ENCODE results near the gene RALGPS2.

DNA sequence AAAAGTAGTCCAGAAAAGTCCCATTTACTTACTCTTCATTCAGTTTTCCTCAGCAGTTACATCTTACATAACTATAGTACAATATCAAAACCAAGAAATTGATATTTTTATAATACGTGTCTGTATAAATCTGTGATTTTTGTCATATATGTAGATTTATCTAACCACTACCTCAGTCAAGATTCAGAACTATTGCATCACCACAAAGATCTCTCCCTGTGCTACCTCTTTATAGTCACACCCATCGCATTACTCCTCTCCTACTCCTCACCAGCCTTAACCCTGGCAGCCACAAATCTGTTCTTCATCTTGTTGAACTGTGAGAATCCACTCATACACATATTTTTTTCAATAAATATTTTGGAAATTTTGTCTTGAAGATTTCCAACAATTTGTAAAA lies 72.5 kb downstream of the RALGPS2 start:
- TF ChIP-seq, protein P1, sequence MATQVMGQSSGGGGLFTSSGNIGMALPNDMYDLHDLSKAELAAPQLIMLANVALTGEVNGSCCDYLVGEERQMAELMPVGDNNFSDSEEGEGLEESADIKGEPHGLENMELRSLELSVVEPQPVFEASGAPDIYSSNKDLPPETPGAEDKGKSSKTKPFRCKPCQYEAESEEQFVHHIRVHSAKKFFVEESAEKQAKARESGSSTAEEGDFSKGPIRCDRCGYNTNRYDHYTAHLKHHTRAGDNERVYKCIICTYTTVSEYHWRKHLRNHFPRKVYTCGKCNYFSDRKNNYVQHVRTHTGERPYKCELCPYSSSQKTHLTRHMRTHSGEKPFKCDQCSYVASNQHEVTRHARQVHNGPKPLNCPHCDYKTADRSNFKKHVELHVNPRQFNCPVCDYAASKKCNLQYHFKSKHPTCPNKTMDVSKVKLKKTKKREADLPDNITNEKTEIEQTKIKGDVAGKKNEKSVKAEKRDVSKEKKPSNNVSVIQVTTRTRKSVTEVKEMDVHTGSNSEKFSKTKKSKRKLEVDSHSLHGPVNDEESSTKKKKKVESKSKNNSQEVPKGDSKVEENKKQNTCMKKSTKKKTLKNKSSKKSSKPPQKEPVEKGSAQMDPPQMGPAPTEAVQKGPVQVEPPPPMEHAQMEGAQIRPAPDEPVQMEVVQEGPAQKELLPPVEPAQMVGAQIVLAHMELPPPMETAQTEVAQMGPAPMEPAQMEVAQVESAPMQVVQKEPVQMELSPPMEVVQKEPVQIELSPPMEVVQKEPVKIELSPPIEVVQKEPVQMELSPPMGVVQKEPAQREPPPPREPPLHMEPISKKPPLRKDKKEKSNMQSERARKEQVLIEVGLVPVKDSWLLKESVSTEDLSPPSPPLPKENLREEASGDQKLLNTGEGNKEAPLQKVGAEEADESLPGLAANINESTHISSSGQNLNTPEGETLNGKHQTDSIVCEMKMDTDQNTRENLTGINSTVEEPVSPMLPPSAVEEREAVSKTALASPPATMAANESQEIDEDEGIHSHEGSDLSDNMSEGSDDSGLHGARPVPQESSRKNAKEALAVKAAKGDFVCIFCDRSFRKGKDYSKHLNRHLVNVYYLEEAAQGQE (IDR thresholded peaks at IDR 0.05; ENCODE audit: unreplicated experiment) = no peak
- TF ChIP-seq JUNB (IDR thresholded peaks at IDR 0.05; ENCODE audit: unreplicated experiment) (no peak), EZH2 (IDR thresholded peaks at IDR 0.05; ENCODE audit: low read depth, unreplicated experiment) (no peak), STAT1 (IDR thresholded peaks at IDR 0.05; ENCODE audit: unreplicated experiment) (no peak), EZH2phosphoT487 (IDR thresholded peaks at IDR 0.05; ENCODE audit: unreplicated experiment) (no peak), POLR2AphosphoS5 (IDR thresholded peaks at IDR 0.05; ENCODE audit: low read depth) (no peak), CREB1 (CRISPR knock-in tag; IDR thresholded peaks at IDR 0.05; ENCODE audit: low read depth) (no peak), ETS1 (IDR thresholded peaks at IDR 0.05) (no peak), NANOG (IDR thresholded peaks at IDR 0.05; ENCODE audit: borderline replicate concordance) (no peak), ZNF331 (CRISPR knock-in tag; IDR thresholded peaks at IDR 0.05; ENCODE audit: low read depth) (no peak), ZNF114 (CRISPR knock-in tag; IDR thresholded peaks at IDR 0.05) (no peak)
- TF ChIP-seq, protein P2, sequence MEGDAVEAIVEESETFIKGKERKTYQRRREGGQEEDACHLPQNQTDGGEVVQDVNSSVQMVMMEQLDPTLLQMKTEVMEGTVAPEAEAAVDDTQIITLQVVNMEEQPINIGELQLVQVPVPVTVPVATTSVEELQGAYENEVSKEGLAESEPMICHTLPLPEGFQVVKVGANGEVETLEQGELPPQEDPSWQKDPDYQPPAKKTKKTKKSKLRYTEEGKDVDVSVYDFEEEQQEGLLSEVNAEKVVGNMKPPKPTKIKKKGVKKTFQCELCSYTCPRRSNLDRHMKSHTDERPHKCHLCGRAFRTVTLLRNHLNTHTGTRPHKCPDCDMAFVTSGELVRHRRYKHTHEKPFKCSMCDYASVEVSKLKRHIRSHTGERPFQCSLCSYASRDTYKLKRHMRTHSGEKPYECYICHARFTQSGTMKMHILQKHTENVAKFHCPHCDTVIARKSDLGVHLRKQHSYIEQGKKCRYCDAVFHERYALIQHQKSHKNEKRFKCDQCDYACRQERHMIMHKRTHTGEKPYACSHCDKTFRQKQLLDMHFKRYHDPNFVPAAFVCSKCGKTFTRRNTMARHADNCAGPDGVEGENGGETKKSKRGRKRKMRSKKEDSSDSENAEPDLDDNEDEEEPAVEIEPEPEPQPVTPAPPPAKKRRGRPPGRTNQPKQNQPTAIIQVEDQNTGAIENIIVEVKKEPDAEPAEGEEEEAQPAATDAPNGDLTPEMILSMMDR (conservative IDR thresholded peaks at IDR 0.05; ENCODE audit: low read depth in 2 of 2) = no peak
- TF ChIP-seq, protein P3, sequence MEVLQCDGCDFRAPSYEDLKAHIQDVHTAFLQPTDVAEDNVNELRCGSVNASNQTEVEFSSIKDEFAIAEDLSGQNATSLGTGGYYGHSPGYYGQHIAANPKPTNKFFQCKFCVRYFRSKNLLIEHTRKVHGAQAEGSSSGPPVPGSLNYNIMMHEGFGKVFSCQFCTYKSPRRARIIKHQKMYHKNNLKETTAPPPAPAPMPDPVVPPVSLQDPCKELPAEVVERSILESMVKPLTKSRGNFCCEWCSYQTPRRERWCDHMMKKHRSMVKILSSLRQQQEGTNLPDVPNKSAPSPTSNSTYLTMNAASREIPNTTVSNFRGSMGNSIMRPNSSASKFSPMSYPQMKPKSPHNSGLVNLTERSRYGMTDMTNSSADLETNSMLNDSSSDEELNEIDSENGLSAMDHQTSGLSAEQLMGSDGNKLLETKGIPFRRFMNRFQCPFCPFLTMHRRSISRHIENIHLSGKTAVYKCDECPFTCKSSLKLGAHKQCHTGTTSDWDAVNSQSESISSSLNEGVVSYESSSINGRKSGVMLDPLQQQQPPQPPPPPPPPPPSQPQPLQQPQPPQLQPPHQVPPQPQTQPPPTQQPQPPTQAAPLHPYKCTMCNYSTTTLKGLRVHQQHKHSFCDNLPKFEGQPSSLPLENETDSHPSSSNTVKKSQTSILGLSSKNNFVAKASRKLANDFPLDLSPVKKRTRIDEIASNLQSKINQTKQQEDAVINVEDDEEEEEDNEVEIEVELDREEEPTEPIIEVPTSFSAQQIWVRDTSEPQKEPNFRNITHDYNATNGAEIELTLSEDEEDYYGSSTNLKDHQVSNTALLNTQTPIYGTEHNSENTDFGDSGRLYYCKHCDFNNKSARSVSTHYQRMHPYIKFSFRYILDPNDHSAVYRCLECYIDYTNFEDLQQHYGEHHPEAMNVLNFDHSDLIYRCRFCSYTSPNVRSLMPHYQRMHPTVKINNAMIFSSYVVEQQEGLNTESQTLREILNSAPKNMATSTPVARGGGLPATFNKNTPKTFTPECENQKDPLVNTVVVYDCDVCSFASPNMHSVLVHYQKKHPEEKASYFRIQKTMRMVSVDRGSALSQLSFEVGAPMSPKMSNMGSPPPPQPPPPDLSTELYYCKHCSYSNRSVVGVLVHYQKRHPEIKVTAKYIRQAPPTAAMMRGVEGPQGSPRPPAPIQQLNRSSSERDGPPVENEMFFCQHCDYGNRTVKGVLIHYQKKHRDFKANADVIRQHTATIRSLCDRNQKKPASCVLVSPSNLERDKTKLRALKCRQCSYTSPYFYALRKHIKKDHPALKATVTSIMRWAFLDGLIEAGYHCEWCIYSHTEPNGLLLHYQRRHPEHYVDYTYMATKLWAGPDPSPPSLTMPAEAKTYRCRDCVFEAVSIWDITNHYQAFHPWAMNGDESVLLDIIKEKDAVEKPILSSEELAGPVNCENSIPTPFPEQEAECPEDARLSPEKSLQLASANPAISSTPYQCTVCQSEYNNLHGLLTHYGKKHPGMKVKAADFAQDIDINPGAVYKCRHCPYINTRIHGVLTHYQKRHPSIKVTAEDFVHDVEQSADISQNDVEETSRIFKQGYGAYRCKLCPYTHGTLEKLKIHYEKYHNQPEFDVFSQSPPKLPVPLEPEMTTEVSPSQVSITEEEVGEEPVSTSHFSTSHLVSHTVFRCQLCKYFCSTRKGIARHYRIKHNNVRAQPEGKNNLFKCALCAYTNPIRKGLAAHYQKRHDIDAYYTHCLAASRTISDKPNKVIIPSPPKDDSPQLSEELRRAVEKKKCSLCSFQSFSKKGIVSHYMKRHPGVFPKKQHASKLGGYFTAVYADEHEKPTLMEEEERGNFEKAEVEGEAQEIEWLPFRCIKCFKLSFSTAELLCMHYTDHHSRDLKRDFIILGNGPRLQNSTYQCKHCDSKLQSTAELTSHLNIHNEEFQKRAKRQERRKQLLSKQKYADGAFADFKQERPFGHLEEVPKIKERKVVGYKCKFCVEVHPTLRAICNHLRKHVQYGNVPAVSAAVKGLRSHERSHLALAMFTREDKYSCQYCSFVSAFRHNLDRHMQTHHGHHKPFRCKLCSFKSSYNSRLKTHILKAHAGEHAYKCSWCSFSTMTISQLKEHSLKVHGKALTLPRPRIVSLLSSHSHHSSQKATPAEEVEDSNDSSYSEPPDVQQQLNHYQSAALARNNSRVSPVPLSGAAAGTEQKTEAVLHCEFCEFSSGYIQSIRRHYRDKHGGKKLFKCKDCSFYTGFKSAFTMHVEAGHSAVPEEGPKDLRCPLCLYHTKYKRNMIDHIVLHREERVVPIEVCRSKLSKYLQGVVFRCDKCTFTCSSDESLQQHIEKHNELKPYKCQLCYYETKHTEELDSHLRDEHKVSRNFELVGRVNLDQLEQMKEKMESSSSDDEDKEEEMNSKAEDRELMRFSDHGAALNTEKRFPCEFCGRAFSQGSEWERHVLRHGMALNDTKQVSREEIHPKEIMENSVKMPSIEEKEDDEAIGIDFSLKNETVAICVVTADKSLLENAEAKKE (CRISPR knock-in tag; IDR thresholded peaks at IDR 0.05) = no peak

Measured in GM23338 (cell line).